ENCODE results near the gene GTPBP1.

The GTPBP1 gene

GRCh38 chr22:38727530-38728451 is 22.0 kb downstream of the GTPBP1 start:
- no peak for DNase-seq

DNA sequence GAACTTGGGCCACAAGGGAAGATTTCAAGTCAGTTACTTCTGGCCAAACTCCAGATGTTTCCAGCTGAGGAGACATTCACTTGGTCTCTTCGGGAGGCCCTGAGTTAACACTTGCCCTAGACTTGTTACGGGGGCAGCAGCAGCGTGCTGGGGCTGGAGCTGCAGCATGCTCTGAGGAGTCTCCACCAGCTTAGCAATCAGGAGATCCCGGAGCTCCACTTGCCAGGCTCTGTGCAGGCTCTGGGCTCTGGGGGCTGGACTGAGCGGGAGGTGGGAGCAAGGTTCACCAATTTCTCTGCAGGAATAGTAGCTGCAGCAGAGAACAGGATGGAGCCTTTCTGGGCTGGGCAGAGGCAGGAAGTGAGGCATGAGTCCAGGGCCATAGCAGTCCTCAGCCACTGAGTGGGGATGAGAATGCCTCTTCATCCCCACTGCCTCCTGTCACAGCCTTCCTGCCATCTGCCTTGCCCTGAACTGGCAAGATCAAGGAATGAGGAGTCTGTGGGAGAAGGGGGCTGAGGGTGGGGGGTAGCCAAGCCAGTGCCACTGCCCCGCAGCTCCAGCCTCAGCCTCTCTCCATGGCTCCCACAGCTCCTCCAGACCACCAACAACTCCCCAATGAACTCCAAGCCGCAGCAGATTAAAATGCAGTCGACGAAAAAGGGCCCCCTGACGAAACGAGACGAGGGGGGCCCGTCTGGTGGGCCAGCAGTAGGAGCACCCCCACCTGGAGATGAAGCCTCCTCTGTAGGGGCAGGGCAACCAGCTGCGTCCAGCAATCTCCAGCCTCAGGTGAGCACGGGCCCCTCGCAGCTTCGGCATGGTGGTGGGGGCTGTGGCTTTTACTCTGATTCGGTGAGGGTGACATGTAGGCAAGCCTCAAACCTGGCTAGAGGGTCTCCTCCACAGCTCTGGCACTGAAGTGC is 23.4 kb downstream of the GTPBP1 start:
- no peak for DNase-seq

GRCh38 chr22:38729946-38730345 is 24.2 kb downstream of the GTPBP1 start:
- no peak for DNase-seq

DNA sequence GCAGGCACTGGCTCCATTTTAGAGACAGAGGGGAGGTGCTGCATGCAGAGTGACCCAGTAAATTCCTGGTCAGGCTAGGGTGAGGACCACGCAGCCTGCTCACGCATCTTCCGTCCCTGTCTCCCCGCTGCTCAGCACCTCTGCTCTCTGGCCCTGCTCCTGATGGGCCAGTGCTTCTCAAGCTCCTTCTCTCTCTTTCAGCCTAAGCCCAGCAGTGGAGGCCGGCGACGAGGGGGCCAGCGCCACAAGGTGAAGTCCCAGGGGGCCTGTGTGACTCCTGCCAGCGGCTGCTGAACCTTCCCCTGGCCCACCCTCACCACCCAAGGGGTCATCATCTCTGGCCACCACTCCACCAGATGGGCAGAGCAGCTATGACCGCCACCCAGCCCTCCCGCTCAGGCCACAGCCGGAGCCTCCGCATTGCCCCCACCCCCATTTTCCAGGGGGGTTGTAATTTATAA is 24.7 kb downstream of the GTPBP1 start:
- no peak for DNase-seq

DNA sequence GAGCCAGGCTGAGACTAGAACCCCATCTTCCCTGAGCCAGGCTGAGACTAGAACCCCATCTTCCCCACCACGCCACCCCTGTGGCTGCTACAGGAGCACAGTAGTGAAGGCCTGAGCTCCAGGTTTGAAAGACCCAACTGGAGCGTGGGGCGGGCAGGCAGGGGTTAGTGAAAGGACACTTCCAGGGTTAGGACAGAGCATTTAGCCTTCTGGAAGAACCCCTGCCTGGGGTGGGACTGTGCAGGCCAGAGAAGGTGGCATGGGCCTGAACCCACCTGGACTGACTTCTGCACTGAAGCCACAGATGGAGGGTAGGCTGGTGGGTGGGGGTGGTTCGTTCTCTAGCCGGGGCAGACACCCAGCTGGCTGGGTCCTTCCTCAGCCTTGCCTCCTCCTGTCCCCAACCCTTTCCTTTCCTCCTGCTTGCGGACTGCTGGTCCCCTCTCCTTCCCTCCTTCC is 26.0 kb downstream of the GTPBP1 start:
- DNase-seq, result no peak

DNA sequence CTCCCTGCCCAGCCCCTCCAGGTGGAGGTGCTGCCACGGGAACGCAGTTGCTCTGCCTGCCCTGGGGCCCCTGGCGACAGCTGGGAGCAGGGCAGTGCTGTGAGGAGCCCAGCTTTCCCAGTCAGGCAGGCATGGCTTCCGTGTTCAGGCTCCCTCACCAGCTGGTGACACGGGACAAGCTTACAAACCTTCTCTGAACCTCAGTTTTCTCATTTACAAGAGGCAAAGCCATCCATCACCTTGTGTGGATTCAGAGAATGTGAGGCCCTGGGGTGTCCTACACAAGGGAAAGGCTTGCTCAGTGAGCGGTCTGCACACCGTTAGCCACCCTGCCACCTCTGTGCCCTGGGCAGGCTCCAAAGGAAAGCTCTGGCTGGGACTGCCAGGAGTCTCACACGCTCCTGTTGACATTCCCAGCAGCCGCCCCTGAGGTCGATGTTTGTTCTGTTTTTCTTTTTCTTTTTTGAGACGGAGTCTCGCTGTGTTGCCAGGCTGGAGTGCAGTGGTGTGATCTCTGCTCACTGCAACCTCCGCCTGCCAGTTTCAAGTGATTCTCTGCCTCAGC is 26.6 kb downstream of the GTPBP1 start:
- DNase-seq, result no peak

DNA sequence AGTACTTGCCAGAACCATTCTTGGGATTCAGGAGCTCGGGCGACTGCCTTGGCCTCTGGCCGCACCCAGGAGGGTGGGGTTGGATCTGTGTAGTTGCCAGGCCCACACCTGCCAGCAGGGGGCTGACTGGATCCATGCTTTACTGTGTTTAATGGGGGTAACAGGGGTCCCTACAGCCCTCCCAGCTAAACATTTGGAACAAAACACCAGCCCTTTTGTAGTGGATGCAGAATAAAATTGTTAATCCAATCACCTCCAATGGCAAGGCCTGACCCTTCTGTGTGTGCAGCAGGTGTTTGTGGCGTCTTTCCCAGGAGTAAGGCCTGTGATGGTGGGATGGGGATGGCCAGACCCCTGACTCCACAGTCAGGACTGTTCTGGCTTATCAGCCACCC is 27.6 kb downstream of the GTPBP1 start:
- peak; percentile 58 for DNase-seq

DNA sequence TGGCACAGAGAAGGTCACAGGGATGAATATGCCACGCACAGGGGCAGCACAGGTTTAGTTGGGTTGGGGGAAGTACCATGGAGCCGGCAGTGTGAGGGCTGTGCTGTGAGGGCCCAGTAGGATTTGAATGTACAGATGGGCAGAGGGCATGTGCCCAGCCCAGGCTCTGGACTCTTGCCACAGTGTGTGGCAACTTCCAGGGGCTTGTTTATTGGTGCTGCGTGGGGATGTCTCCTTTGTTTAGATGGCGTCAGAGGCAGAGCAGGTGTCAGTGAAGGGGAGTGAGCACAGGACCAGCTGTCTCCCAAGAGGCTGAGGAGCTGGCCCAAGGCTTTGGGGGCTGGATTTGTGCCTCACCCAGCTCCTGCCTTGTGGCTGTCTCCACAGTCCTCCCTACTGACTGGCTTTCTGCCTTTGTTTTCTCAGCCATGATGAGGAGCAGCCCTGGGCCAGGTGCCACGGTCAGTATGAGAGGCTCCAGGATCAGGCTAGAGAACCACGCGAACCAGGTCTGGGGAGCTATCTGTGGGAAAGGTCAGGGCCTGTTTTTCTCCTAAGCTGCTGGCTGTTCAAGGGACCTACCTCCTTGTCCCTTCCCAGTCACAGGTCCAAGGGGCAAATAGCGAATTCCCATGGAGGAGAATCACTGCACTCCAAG is 28.1 kb downstream of the GTPBP1 start:
- no peak for DNase-seq

- no peak for DNase-seq
These were observed 28.8 kb downstream of the GTPBP1 start for GRCh38 chr22:38734421-38735100.

- DNase-seq, result no peak
These were observed 29.4 kb downstream of the GTPBP1 start for GRCh38 chr22:38735126-38735464.

- DNase-seq, result no peak
These were observed 29.9 kb downstream of the GTPBP1 start for GRCh38 chr22:38735465-38736256.

GRCh38 chr22:38736257-38736570 is 30.5 kb downstream of the GTPBP1 start:
- no peak for DNase-seq

DNA sequence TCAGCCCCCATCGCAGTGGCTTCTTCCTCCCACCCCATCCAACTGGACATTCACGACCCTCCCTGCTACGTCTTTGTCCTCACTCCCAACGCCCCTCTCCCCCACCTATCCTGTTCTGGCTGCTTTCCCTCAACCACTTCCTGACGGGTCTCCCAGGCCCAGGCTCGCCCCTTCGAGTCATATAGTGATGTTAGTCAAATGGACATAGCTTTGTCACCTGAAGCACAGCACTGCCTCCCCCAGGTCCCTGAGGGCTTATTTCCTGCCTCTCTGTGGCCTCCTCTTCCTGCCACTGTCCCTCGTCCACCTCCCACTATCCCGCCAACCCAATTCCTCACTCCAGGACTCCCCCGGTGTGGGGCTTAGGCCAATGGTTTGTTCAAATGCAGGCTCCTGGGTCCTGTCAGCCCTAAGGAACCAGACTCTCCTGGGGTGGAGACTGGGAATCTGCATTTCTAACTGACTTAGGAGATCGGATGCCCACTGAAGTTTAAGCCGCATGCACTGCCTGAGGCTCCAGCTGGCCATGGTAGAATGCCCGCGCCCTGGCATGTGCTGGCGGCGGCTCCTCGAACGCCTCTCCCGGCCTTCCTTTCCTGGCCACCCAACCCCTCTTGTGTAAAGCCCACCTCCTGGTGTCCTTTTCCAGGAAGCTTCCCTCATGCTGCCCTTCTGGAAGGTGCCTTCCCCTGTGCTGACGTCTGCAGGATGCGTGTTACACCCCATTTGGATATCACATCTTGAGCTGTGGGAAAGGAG is 31.7 kb downstream of the GTPBP1 start:
- no peak for DNase-seq

GRCh38 chr22:38738475-38739070 is 32.8 kb downstream of the GTPBP1 start:
- DNase-seq, result no peak

DNA sequence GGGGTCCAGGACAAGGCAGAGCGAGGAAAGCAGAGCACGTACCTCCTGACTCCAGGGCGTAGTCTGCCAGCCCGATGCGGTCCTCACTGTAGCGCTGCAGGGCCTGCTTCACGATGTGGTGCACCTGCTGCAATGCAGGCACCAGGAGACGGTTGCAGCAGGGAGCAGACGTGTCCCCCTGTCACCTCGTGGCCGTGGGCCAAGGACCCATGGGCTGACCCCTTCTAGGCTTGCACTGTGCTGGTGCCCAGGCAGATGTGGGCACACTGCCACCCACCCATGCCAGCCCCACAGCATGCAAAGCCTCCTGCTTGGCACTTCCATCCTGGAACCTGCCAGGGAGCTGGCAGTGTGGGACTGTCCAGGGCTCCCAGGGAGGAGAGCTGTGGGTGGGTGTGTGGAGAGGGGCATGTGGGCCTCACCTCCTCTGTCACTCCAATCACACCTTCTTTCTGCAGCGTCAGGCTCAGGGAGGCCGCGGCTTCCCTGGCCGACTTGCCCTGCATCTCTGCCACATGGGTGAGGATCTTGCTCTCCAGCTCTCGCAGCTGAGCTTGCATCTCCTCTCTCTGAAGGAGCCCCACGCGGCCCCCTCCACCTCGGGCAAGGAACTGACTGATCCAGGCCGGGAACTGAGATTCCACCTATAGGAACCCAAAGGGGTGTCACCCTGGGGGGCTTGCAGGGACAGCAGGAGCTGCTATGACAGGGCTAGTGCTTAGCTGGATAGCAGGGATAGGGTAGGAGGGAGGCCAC is 33.7 kb downstream of the GTPBP1 start:
- no peak for DNase-seq

- no peak for DNase-seq
These were observed 34.5 kb downstream of the GTPBP1 start for GRCh38 chr22:38740116-38740723.

DNA sequence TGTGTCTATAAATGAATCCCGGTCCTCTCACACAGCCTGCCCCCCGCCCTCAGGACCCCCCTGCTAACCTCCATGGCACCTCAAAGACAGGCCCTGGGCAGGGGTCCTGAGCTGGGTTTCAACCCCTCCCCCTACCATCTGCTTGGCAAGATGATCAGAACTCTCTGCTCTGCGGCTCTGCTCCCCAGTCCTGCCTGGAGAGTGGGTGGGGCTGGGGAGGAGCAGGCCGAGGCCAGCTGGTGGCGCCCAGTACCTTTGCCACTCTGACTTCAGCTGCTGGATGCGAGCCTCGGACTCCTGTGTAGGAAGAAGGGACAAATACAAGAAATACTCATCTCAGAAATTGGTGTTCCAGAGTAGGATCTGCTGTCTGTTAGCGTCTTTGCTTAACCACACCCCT is 35.0 kb downstream of the GTPBP1 start:
- DNase-seq, result no peak

DNA sequence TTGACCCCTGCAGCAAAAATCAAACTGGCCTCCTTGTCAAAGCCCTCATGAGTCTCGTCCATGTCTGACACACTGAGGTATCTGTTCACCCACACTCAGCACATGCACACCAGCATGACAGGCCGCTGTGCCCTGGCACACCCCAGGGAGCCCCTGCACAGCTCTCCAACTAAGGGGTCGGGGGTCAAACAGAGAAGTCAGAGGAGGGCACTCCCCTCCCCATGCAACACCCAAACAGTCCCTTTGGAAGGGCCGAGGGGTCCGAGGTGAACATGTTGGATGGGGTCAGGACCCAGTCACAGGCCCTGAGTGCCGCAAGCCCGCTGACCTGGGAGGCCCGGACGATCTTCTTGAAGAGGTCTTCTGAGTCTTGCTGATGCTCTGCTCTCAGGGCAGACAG is 35.4 kb downstream of the GTPBP1 start:
- DNase-seq, result no peak

DNA sequence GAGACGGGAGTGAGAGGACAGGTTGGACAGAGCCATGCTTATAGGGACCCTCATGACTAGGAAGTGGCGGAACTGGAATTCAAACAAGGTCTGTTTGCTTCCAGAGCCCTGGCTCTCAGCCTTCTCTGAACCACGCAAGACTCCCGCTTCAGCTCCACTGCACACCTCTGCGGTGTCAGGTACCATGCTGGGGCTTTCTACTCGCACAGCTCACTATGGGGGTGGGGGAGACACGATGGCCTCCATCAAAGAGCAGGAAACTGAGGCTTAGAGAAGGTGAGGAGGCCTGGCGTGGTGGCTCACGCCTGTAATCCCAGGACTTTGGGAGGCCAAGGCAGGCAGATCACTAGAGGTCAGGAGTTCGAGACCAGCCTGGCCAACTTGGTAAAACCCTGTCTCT is 35.8 kb downstream of the GTPBP1 start:
- DNase-seq, result no peak
